ENCODE measurements around the gene STOML1.

DNA sequence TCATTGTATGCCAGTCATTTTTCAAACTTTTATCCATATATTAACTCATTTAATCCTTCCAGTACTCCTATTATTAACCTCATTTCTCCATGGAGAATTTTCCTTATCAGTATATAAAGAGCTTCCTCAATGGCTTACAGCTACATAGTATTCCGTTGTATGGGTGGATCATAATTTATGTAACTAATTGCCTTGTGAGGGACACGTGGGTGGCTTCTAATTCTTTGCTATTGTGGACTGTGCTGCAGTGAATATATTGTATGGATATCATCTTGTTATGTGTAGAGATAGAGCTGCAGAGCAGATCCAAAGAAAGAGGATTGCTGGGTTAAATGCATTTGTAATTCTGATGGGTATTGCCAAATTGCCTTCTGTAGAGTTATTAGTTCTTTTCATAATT is 27.6 kb upstream of the STOML1 start:
- TF ChIP-seq CTCF (IDR thresholded peaks at IDR 0.05) (no peak), POLR2A (IDR thresholded peaks at IDR 0.05) (no peak), POLR2AphosphoS5 (IDR thresholded peaks at IDR 0.05) (no peak)
